ENCODE results near the gene FSTL5.

- no peak for TF ChIP-seq ZNF274 (IDR thresholded peaks at IDR 0.05; ENCODE audit: low read depth, low read length)
- no peak for TF ChIP-seq SUZ12 (IDR thresholded peaks at IDR 0.05; ENCODE audit: extremely low read depth, insufficient read depth, insufficient read length)
- no peak for TF ChIP-seq YY1 (IDR thresholded peaks at IDR 0.05; ENCODE audit: insufficient read depth, insufficient read length)
Measured at GRCh38 chr4:162201673-162202072, 37.9 kb upstream of the FSTL5 start.
